Stimulated activated CD8-positive, alpha-beta memory T cell treated with anti-CD3 and anti-CD28 coated beads, Interleukin-7, amount 100 ng/mL, for 4 hours (primary cell): ENCODE results near the gene DCP1A.
A peak's percentile ranks its signal among the peaks of the same experiment; 100 is the strongest.
"Not testable (repeated sequence)": the region's sequence is repeated elsewhere in the genome, so short reads cannot be mapped to it uniquely, and the experiment has no call there.

Experiments
- DNase-seq, 2 donors: peaks; one replicate each; pipeline ENCODE4 v3.0.0-alpha.2; 2020; ENCODE audit warnings: low read depth in 2 of 2

Gene DCP1A

DNA sequence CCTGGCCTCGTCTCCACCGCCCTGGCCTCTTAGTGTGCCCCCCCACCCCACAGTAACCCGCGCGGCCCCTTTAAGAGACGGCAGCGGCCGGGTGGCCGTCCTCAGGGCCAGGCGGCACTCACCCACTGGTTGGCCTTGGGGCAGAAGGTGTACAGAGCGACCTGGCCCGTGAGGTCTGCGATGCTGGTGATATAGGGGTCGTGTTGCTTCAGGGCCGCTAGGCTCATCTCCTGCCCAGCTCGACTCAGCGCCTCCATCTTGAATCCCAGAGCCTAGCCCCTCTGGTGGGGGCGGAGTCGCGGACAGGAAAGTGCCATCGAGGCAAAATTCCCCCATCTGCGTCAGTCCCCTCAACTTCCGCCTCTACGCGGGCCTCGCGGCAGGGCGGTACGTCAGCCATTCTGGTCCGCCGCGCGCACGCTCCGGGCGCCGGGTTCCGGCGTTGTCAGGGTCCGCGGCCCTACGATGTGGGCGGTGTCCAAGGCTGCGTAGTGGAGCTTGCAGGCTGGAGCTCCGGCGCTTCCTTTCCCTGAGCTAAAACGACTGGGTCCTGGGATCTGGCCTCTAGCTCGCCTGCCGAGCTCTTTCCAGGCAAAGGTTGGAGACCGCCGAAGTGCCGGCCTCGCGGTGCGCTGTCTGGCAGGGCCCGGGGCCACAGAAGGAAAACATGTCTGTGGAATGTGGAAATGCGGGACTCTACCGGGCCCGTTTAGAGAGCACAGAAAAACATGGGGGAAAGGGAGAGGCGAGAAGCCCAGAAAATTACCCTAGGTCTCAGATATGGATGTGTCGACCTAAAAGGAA, at the start of gene DCP1A:
Gene DCP1A (minus strand): TSS at position 283 of the 804 bp plus-strand sequence. CDS start 26 bp downstream, at position 257.
- DNase-seq: peak; percentile 88 to 92

DNA sequence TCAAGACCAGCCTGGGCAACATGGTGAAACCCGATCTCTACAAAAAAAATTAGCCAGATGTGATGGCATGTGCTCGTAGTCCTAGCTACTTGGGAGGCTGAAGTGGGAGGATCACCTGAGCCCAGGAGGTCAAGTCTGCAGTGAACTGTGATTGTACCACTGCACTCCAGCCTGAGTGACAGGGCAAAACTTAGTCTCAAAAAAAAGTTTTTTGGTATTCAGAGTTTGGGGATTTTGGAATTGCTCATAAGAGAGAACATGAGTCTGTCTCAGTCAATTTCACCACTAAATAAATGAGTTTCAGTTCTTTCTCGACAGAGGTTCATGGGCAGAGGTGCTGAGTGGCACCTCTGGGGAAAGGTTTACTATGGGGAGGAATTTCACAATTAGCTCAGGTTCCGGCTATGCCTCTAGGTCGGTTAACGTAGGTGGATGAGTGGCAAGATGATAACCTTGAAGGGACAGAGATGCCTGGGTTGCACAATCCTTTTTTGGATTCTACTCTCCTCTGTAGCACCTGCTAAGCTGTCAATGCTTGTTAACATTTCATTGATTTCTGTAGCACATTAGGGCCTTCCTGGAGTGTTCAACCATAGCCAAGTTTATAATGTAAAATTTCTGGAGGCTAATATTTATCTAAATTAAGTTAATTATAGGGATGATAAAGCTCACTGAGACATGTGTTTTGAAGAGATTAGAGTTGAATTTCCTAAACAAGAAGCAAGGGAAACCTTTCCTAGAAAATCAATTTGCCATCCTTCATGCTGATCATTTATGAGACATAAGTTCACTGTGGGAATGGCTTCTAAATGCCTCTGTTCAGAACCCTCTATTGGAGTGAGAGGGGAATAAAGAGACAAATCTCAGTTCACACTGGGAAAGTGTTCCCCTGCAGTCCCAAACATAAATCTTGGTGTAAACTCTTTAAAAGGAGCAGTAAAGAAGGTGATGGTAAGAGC, 37.4 kb upstream of the DCP1A start:
- no peak for DNase-seq

DNA sequence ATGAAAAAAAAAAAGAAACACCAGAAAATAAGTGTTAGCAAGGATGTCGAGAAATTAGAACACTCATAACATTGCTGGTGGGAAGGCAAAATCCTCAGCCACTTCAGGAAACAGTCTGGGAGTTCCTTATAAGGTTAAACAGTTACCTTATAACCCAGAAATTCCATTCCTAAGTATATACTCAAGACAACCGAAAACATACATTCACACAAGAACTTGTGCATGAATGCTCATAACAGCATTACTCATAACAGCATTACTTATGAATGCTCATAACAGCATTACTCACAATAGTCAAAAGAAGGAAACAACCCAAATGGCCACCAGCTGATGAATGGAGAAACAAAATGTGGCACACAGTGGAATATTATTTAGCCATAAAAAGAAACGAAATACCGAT, 34.8 kb upstream of the DCP1A start:
- no peak for DNase-seq

DNA sequence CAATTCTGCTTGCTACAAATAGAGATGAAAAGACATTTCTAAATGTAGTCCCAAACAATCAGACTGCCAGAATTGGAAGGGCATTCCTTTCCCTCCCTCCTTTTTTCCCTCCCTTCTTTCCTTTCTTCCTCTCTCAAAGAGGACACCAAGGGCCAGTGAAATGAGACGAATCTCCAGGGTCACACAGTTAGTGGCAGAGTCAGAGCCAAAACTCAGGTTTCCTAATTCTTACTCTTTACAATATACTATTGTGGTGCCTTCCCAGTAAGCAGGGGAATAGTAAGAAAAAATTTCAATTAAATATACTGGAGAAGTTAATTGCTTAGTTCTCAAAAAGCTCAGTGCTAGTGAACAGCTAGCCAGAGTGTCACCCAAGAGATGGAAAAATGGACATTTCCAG, 33.0 kb upstream of the DCP1A start:
- no peak for DNase-seq

DNA sequence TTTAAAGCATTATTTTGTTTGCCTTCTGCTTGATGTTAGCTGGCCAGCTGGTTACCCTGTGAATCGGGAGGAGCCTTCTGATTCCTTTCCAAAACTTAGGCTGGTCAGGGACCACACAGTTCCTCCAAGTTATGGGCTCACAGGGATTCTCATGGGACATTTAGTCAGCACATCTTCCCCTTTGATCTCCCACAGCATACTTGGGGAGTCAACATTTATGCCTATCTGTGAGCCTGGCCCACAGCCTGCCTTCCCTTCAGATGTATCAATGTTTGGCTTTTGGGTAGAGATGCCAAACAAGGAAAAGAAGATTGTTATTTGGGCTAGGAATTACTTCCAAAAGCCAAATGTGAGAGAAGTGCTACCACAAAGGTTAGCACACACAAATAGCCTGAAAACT, 32.6 kb upstream of the DCP1A start:
- no peak for DNase-seq

DNA sequence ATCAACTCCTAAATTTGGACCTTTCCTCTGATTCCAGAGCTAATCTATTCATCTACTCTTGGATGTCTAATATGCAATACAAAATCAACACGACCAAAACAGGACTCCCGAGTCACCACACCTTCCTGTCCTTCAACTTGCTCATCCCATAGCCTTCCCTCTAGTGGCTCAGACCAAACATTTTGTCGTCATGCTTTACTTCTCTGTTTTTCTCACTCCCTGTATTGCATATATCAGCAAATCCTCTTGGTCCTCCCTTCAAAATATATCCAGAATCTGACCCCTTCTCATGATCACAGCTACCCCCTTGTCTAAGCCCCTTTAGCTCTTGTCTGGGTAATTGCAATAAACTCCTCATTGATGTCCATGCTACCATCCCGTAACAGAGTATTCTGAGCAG, 30.5 kb upstream of the DCP1A start:
- no peak for DNase-seq

DNA sequence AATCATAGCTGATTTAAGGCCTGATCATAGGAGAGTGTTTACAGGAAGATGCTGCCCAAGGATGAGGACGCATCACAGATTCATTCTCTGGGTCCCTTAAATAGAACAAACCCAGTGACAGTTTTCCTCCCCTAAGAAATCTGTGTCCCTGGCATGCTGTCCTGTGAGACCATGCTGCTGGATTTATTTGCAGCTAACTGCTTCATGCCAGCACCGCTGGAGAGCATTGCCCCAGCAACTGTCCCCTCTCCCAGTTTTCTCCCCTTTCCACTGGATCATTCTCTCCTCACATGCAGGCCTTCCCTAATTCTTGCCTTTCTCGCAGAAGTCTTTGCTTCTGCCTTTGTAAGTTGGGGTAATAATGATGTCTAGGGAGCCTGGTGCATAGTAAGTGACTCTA, 29.3 kb upstream of the DCP1A start:
- DNase-seq: no peak

DNA sequence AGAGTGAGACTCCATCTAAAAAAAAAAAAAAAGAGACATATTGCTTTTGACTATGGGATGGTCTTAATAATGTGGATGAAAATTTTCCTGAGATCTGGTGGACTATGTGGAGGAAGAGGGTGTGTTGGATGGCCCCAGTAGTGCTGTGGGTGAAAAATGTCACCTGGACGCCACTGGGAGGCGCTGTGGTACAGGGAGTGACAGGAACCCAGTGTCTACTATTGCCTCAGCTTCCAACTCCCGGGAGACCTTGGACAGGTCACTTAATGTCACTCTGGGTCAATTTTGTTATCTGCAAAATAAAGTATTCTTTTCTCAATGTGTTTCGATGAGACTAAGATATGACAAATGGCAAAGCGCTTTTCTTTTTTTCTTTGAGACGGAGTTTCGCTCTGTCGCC, 27.7 kb upstream of the DCP1A start:
- peak; percentile 2 to 7 for DNase-seq

DNA sequence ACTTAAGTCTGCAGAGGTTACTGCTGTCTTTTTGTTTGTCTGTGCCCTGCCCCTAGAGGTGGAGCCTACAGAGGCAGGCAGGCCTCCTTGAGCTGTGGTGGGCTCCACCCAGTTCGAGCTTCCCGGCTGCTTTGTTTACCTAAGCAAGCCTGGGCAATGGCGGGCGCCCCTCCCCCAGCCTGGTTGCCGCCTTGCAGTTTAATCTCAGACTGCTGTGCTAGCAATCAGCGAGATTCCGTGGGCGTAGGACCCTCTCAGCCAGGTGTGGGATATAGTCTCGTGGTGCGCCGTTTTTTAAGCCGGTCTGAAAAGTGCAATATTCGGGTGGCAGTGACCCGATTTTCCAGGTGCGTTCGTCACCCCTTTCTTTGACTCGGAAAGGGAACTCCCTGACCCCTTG, 23.4 kb upstream of the DCP1A start:
- DNase-seq: not testable (repeated sequence)

DNA sequence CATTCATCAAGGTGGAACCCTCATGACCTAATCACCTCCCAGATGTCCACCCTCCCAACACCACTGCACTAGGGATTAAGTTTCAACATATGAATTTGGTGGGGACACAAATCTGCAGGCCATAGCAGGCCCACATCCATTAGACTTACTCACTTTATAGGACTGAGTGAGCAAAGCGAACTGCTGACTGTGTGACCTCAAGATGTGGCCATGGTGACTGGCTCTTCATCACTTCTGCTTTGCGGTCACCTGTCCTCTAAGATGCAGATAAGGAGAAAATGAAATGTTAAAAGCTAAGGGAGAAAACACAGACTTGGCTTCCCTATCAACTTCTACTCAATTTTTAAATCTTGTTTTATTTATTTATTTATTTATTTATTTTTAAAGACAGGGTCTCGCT, 14.5 kb upstream of the DCP1A start:
- no peak for DNase-seq

DNA sequence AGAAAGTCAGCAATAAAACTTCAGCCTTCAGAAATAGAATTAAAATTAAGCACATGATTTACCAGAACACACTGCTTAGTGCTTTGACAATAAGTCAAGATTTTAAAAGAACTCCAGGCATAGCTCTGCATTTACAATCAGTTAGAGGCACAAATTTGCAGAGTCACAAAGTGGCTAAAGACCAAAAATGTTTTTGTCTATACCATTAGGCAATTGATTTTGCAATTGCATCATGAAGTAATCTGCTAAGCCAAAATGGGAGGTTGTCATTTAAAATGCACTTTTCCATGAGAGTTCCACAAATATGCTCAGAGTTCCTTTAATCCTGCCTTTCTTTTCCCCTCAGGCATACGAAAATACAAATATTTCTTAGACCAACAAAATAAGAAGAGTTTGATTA, 10.1 kb upstream of the DCP1A start:
- no peak for DNase-seq

DNA sequence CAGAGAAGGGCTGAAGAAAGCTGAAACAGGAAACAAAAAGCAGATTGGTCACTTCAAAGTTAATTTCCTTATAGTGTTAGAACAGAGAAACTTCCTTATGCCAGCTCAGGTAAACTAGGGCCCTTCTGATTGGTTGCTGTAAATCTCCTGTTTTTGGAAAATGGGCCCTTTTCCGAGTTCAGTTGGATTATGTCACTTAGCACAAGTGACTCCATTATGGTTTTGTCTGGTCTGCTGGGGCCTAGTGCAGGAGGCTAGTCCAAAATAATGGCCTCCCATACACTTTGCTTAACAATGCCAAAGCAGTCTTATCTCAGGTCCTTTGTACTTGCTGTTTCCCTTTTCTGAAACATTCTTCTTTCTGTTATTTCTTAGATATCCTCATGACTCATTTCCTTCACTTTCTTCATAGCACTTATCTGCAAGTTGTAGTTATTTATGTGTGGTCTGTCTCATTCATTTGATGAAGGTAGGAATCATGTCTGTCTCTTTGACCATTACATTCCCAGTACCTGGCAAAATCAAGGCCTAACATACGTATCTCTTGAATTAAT, 7.7 kb upstream of the DCP1A start:
- DNase-seq: no peak

DNA sequence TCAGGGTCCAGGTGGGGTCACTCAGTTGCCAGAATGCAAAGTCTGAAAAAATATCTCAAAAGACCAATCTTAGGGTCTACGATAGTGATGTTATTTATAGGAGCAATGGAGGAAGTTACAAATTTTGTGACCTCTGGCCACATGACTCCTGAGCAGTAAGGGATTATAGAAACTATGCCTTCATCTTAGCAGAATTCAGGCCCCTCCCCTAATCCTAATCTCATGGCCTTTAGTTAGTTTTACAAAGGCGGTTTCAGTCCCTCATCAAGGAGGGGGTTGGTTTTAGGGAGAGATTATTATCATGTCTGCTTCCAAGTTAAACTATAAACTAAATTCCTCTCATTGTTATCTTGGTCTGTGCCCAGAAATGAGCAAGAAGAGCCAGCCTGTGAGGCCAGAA, 5.9 kb upstream of the DCP1A start:
- no peak for DNase-seq

DNA sequence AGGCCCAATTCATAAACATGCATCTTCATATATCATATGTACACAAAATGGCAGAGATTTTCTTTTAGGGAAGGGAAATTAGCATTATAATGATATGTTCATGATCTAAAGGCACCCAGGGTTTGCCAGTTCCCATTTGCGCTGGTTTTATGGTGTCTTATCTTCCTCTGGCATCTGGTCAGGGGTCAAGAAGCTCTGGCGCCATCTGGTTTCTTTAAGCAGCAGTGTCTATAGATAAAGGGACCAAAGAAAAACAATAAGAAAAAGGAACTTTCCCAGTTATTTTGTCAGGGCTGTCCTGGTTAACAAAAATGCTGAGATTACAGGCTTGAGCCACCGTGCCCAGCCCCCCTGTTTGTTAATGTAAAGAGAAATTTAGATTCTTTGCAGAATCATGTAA, 3.3 kb upstream of the DCP1A start:
- no peak for DNase-seq

DNA sequence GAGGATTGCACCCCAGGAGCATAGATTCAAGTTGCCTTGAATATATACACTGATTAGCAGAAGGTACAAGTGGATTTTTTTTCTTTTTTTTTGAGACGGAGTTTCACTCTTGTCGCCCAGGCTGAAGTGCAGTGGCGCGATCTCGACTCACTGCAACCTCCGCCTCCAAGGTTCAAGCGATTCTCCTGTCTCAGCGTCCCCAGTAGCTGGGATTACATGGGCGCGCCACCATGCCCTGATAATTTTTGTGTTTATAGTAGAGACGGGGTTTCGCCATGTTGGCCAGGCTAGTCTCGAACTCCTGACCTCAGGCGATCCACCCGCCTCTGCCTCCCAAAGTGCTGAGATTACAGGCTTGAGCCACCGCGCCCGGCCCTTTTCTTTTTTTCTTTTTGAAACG, 775 bp upstream of the DCP1A start:
- DNase-seq: not testable (repeated sequence)

DNA sequence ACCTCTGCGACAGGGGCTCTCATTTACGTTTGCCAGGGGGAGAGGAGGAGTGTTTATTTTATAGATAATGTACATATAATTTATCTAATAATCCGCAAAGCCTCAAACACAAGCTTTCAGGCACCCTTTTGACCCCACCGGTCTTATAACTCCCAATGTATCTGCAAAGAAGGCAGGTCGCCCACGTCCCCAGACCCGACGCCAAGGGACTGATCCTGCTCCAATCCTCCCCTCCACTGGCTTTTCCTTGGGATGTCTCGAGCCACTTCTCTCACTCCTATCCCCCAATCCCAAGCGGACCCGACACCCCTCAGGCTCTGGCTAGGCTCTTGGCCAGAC, 452 bp downstream of the DCP1A start:
- DNase-seq: no peak

DNA sequence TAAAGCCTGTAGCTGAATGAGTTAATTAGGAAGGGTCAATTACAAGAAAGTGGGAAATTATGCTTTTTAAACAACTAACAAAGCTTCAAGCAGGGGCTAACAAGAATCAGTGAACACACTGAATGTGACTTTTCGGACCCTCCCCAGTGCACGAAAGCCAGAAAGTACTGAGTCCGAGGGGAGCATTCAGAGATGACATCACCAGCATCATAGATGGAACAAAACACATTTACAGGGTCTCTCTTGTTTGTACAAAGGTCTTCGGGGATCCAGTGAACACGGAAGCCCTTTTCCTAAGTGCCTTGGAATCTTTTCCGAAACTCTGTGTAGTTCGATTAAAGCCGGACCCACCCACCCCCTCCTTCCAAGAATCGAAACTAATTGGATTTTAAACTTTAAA, 829 bp downstream of the DCP1A start:
- DNase-seq: no peak

DNA sequence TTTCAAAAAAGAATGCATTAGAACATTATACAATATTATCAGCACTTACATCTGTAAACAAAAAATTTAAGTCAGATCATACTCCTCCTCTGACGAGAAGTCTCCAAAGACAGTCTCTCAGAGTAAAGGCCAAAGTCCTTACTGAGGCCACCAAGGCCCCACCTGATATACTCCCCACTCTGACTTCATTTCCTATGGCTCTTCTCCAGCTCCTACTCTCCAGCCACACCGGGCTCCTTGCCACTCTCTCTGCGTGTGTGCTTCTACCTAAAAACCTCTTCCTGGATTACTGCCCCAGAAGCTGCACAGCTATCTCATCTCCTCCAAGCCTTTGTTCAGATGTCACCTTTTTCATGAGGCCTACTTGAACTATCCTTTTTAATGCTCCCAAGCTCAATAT, 5.0 kb downstream of the DCP1A start:
- DNase-seq: no peak

DNA sequence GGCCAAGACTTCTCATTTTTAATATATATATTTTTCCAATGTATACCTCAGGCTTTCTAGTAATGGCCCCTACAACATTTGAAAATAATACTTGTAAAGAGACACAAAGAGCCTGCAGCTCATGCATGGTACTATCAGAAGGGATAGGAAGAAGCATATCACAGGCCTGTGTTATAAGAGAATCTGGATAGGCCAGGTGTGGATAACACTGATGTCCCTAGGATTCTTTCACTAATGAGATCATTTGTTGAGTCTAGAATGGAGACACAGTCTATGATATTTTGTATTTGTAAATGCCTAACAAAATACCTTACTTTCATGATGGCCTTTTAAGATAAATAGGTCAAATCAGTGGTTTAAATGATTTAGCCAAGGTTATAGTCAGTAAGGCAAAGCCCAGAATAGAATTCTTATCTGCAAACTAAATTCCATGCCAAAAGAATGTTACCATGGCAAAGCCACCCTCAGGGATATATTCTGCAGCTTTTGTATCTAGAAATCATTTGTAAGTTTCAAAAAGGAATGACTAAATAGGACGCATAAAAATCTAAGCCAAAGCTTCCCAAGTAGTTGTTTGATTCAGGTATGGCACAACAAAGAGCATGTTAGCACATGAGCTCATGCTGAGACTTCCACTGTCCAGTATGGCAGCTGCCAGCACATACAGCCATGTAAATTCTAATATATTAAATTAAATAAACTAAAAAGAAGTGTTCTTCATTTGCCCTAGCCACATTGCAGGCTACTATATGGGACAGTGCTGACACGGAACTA, 10.0 kb downstream of the DCP1A start:
- DNase-seq: no peak

DNA sequence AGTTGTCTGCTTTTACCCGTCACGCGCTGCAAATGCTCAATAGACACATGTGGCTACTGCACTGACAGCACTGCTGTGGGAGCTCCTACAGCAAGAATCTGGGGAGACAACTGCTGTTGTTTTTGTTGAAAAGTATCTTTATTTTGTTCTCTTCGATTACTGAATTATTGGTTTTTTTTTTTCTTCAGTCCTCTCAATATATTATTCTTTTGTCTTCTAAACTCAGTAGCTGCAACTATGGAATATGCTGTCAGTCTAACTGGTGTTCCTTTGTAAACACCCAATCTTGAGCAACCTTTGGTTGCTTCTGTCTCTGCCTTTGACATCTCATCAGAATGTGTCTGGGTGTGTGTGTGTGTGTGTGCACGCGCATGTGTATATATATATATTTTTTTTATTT, 12.6 kb downstream of the DCP1A start:
- DNase-seq: no peak

DNA sequence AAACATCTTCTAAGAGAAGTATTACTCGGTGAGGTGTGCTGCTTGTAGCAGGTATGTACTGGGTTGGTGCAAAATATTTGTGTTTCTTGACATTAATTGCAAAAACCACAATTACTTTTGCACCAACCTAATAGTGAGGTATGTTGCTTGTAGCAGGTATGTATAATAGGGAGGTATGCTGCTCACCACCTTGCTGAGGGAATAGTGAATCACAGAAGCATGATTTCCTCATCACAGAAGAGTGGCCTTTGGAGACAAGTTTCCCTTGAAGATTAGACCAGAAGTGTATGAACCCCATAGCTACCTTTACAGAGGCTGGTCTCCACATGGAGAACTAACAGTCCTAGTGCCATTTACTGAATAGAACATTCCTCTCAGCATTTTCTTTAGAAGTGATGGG, 15.5 kb downstream of the DCP1A start:
- no peak for DNase-seq

DNA sequence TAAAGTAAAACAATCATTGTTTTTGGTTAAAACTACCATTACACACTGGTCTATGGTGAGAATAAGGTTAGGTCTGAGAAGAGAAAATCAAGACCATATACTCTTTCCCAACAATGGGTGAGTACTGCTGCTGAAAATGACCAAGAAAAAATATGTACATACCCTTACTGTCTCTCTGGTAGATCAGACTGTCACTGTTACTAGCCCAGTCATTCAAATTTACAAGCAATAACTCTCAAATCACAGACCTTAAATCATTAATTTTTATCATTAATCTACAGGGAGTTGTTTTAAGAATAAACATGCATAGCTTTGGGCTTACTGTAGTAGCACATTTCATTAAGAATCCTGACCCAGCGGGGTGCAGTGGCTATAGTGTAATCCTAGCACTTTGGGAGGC, 17.4 kb downstream of the DCP1A start:
- DNase-seq: no peak
